ENCODE data around the gene VIM. TPM values are rescaled to one million over a fixed set of nuclear protein-coding genes. Genes with fewer than 3 reads are reported as not detected.

VIM gene
- polyA plus RNA-seq, 1 experiment = 5,431 TPM

DNA sequence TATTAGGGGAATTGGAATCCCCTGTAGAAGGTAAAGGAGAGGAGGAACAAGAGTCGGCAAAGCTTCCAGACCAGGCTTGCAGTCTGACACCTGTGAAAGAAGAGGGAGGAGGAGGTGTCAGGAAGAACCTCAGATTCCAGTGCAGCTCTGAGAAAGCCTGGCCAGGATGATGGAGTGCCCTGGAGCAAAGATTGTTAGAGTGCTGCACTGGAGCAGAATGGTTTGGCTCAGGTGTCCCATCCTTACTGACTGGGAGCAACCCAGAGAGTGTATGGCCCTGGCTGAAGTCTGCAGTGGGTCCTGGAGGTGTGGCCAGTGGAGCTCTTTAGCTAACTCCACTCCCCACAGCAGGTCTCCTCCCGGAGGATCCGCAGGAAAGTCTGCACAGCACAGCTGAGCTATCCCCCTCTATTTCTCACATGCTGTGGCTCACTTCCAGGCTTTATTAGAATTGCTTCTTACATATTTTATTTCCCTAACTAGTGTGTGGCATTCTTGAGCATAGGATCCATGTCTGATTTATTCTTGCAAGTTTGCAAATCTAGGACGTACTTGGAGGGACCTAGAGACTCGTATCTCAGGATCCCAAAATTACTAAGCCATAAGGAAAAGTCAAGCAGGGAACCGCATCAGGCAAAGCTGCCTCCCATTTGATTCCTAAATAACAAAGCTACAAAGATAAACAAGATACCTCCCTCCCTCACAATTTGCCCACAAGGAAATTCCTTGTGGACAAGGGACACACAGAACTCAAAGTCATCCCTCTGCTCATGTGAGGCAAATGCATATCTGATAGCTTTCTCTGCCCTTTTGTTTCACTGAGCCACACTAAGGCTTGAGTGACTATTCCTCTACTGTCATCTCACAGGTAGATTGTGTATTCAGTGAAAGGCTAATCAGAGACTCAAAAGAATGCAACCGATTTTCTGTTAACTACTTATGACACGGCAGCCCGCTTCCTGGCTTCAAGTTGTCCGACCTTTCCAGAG lies 58.8 kb downstream of the VIM start:
- ChIA-PET POLR2A (no interaction called here), CTCF (interaction anchor here (0.7 kb wide), 1 partner anchor 16 kb away, joined by 3 read pairs; no protein-coding TSS in a partner anchor)
- DNase-seq (ENCODE audit: low read depth) = no peak
- H3K27me3 ChIP-seq (ENCODE audit: control insufficient read depth, insufficient read depth, low read length) = peaks cover 2% of the 10 kb centered on the region; the same call in 1 of the 2 replicates
- TF ChIP-seq, protein P1, sequence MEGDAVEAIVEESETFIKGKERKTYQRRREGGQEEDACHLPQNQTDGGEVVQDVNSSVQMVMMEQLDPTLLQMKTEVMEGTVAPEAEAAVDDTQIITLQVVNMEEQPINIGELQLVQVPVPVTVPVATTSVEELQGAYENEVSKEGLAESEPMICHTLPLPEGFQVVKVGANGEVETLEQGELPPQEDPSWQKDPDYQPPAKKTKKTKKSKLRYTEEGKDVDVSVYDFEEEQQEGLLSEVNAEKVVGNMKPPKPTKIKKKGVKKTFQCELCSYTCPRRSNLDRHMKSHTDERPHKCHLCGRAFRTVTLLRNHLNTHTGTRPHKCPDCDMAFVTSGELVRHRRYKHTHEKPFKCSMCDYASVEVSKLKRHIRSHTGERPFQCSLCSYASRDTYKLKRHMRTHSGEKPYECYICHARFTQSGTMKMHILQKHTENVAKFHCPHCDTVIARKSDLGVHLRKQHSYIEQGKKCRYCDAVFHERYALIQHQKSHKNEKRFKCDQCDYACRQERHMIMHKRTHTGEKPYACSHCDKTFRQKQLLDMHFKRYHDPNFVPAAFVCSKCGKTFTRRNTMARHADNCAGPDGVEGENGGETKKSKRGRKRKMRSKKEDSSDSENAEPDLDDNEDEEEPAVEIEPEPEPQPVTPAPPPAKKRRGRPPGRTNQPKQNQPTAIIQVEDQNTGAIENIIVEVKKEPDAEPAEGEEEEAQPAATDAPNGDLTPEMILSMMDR (IDR thresholded peaks at IDR 0.05; ENCODE audit: insufficient read depth, low read depth, low read length) = no peak
- H3K4me3 ChIP-seq (ENCODE audit: low read depth, low read length) = no peak overlapping the region
- no peaks in the 10 kb centered on the region for H3K36me3 ChIP-seq (ENCODE audit: control insufficient read depth, insufficient read depth, low read length)

Other genes starting within 250 kb of the VIM start
- gene CUBN, start 98.4 kb upstream of the VIM start, polyA plus RNA-seq (2011; rRNA removed) = 0.39 TPM in 2 replicates
- gene TRDMT1, start 26.6 kb upstream of the VIM start, polyA plus RNA-seq (2011; rRNA removed) = 2.4 and 4.2 TPM in 2 replicates
- gene ST8SIA6, start 226.4 kb downstream of the VIM start, polyA plus RNA-seq (2011; rRNA removed) = 0.07 TPM in 1 of 2 replicates, not detected in the other